Measurements from ENCODE around the gene UBAC1. TPM values are rescaled to one million over a fixed set of nuclear protein-coding genes. Genes with fewer than 3 reads are reported as not detected.

UBAC1 gene, protein sequence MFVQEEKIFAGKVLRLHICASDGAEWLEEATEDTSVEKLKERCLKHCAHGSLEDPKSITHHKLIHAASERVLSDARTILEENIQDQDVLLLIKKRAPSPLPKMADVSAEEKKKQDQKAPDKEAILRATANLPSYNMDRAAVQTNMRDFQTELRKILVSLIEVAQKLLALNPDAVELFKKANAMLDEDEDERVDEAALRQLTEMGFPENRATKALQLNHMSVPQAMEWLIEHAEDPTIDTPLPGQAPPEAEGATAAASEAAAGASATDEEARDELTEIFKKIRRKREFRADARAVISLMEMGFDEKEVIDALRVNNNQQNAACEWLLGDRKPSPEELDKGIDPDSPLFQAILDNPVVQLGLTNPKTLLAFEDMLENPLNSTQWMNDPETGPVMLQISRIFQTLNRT
- 23.5 and 31.3 TPM in 2 replicates for total RNA-seq (2013; cell fraction: nucleolus; rRNA removed)
- total RNA-seq (2014; rRNA removed), result 45.4 and 48.0 TPM in 2 replicates
- 27.6 and 30.9 TPM in 2 replicates for total RNA-seq (2014; rRNA removed; fragmentation: Illumina TruSeq; extraction: Trizol)
- 38.2 and 40.1 TPM in 2 replicates for total RNA-seq (2021)
- 15.4 TPM for polyA plus RNA-seq (2011; ENCODE audit: low read depth)
- polyA plus RNA-seq (2011; rRNA removed), result 45.4 and 53.5 TPM in 2 replicates
- polyA plus RNA-seq (2011; cell fraction: cytosol; rRNA removed), result 56.9 and 65.7 TPM in 2 replicates
- 72.7 and 77.7 TPM in 2 replicates for polyA plus RNA-seq (2011; cell fraction: nucleus; rRNA removed)
- 20.3 and 23.9 TPM in 2 replicates for polyA plus RNA-seq (2012)
- 10.0 and 25.3 TPM in 2 replicates for polyA plus RNA-seq (2014; fragmentation: Illumina TruSeq; extraction: Trizol)
- polyA plus RNA-seq (2014; fragmentation: Nextera tagmentation; extraction: Ambion mirVana), result 10 to 100 TPM; 16.7 to 20.7 TPM
- 54.6 and 57.6 TPM in 2 replicates for polyA plus RNA-seq (2014; rRNA removed)
- polyA plus RNA-seq (2016; fragmentation: Nextera tagmentation; extraction: Ambion mirVana), result 10 to 100 TPM; 36.9 to 41.1 TPM
- 29.6 and 34.0 TPM in 2 replicates for polyA minus RNA-seq (2011; rRNA and poly(A)+ RNA removed)
- 6.1 and 13.5 TPM in 2 replicates for polyA minus RNA-seq (2011; cell fraction: cytosol; rRNA and poly(A)+ RNA removed)
- 8.5 and 12.7 TPM in 2 replicates for polyA minus RNA-seq (2011; cell fraction: nucleus; rRNA and poly(A)+ RNA removed)
- Bru-seq, nascent RNA, result percentile 64 among the genes with signal in this experiment
- BruChase-seq, experiment 1, labeled RNA remaining after a 6-hour chase, result percentile 76 among the genes with signal in this experiment
- percentile 72 among the genes with signal in this experiment for BruChase-seq, experiment 2, labeled RNA remaining after a 2-hour chase
- long read RNA-seq, experiment 1, transcript UBAC1-201 (10 exons, 1,867 nt), result major isoform, 28 of 35 reads
- long read RNA-seq, experiment 1, partial matches to known transcripts, result 4 of 35 reads
- long read RNA-seq, experiment 1, other reads (novel, unspliced or antisense), result 3 of 35 reads
- long read RNA-seq, experiment 2, transcript UBAC1-201 (10 exons, 1,867 nt), result major isoform, 52 of 66 reads
- long read RNA-seq, experiment 2, partial matches to known transcripts, result 10 of 66 reads
- long read RNA-seq, experiment 2, other reads (novel, unspliced or antisense), result 4 of 66 reads

DNA sequence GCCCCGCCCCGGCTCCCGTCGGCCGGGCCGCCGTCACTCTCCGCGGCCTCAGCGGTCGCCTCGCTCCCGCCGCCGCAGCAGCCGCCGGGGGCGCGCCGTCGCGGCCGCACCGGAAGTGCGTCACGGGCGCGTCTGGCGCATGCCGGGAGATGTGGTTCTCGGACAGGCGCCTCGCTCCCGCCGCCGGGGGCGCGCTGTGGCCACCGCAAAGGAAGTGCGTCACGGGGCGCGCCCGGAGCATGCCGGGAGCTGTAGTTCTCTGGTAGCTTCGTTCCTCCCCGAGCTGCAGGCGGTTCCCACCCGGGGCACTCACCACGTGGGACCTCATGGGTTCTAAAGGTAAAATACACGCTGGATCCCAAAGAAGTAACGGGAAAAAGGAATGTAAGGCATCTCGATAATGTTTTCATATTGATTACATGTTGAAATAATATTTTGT lies at the start of gene UBAC1:
UBAC1 (minus strand) TSS at position 97 of the 439 bp plus-strand sequence. CDS start 211 bp downstream, outside the sequence.
- peaks cover 9% of the 10 kb centered on the region for H3K4me1 ChIP-seq (ENCODE audit: control insufficient read depth, insufficient read depth, low read length)
- ChIA-PET POLR2A (interaction anchor here (1.4 to 1.6 kb wide), 2 partner anchors 148 to 157 kb away, joined by 3 read pairs; no protein-coding TSS in a partner anchor), RAD21 (ENCODE audit: unreplicated experiment) (interaction anchor here (1.1 to 2.8 kb wide), 2 partner anchors 145 to 148 kb away, joined by 4 to 9 read pairs; no protein-coding TSS in a partner anchor), SMC1A (ENCODE audit: uncharacterized antibody, unreplicated experiment) (interaction anchor here (1.0 to 2.1 kb wide), 2 partner anchors 145 to 161 kb away, joined by 3 to 6 read pairs; no protein-coding TSS in a partner anchor), CTCF (no interaction called here)
- ATAC-seq (peak; percentile 93), FAIRE-seq (peak; percentile 78), DNase-seq (ENCODE audit: low read depth, low spot score) (peak; percentile 63)
- peak within 1 kb of the TSS; percentile 82 for H3K9ac ChIP-seq (ENCODE audit: control insufficient read depth, insufficient read depth, low read length)
- H3K36me3 ChIP-seq (ENCODE audit: control insufficient read depth in 2 of 2, insufficient read depth in 2 of 2, low read length in 1 of 2), result no peaks in the 10 kb centered on the region
- H3K79me2 ChIP-seq (ENCODE audit: control insufficient read depth, insufficient read depth, low read length), result peaks cover 36% of the 10 kb centered on the region
- no TSS peak for BruUV-seq (replicated peaks)
- under 1% methylated on average over 29 of the region's 53 CpGs for WGBS (ENCODE audit: insufficient coverage, insufficient replicate concordance, low lambda C conversion rate, missing lambda C conversion rate)
- H3K4me2 ChIP-seq (ENCODE audit: control insufficient read depth, insufficient read depth), result peak within 1 kb of the TSS; percentile 96
- no peaks in the 10 kb centered on the region for H3K9me3 ChIP-seq (replicated peaks; ENCODE audit: control insufficient read depth, insufficient read depth, low read length)
- H3K27me3 ChIP-seq (replicated peaks in 1 of 2; ENCODE audit: control insufficient read depth in 2 of 2, insufficient read depth in 2 of 2, low read length in 1 of 2), result no peaks in the 10 kb centered on the region; a peak in 1 of 4 replicates
- H3K27ac ChIP-seq (ENCODE audit: control insufficient read depth, insufficient read depth), result peak within 1 kb of the TSS; percentile 76
- H4K20me1 ChIP-seq (ENCODE audit: control insufficient read depth, insufficient read depth), result peaks cover 4% of the 10 kb centered on the region; the same call in 1 of the 2 replicates
- in situ Hi-C loops (cut with MboI), result loop anchor here (5.0 kb wide), 1 partner anchor 161 kb away; no protein-coding TSS in a partner anchor
- H2AFZ ChIP-seq (ENCODE audit: control insufficient read depth, low read depth, low read length), result peak within 1 kb of the TSS; percentile 74
- H3K4me3 ChIP-seq, result peak within 1 kb of the TSS; percentile 92
- intact Hi-C loops (cut with micrococcal nuclease; ENCODE audit: unreplicated experiment), result loop anchor here (5.0 to 10.0 kb wide), 2 partner anchors 54 to 324 kb away; partner anchors contain the start of gene CAMSAP1
- TF ChIP-seq EZH2 (IDR thresholded peaks at IDR 0.05; ENCODE audit: borderline replicate concordance, control insufficient read depth, low read depth, low read length), result no peak
- TF ChIP-seq BACH1 (IDR thresholded peaks at IDR 0.05; ENCODE audit: borderline replicate concordance), result peak; percentile 65; the same call in 1 of the 2 replicates
- TF ChIP-seq PRDM15 (CRISPR knock-in tag; IDR thresholded peaks at IDR 0.05), result no peak
- TF ChIP-seq SIX5 (IDR thresholded peaks at IDR 0.05; ENCODE audit: low read depth, low read length, severe bottlenecking), result peak; percentile 94
- peak; percentile 67; the same call in 1 of the 2 replicates for TF ChIP-seq YY1 (IDR thresholded peaks at IDR 0.05; ENCODE audit: low read depth, low read length)
- TF ChIP-seq SRF (IDR thresholded peaks at IDR 0.05; ENCODE audit: low read depth in 2 of 2, low read length in 2 of 2), result peak in 1 of 2 experiments; percentile 81; a peak in 2 of 4 replicates
- TF ChIP-seq ZBTB33 (IDR thresholded peaks at IDR 0.05), result no peak
- peak; percentile 98 for TF ChIP-seq CREM (IDR thresholded peaks at IDR 0.05; ENCODE audit: low read depth)
